ENCODE results near the gene HIVEP3. TPM values are rescaled to one million over a fixed set of nuclear protein-coding genes. Genes with fewer than 3 reads are reported as not detected.

The HIVEP3 gene
- total RNA-seq, 1 donor from 2014 or later: 21.5 TPM

DNA sequence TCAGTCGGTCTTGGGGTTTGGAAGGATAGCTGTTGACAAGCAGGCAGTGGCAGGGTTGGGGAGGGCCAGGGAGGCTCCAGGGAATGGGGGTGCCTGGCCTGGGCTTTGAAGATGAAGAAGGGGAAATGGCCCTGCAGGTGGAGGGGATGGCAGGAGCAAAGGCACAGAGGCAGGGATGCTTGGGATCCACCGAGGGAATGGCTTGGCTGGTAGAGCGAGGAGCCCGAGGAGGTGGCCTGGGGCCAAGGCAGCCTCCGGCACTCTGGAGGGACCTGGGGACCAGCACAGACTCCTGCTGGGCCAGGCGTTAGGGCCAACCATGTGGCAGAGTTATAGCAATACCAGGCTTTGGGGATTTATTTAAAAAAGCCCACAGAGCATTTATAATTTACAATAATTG, 371.4 kb downstream of the HIVEP3 start:
- DNase-seq: no peak

DNA sequence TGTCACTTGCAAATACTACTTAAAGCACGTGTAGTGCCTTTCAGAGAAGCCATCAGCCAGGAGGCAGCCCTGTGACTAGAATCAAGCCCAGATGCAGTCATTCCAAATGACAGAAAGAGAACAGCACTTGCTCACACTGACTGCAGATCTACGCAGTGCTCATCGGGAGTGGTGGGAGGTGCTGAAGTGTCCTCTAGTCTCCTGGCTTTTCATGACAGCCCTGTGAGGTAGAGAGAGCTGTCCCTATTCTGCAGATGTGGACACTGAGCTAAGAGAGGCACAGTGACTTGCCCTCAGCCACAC, 371.9 kb downstream of the HIVEP3 start:
- DNase-seq: no peak

DNA sequence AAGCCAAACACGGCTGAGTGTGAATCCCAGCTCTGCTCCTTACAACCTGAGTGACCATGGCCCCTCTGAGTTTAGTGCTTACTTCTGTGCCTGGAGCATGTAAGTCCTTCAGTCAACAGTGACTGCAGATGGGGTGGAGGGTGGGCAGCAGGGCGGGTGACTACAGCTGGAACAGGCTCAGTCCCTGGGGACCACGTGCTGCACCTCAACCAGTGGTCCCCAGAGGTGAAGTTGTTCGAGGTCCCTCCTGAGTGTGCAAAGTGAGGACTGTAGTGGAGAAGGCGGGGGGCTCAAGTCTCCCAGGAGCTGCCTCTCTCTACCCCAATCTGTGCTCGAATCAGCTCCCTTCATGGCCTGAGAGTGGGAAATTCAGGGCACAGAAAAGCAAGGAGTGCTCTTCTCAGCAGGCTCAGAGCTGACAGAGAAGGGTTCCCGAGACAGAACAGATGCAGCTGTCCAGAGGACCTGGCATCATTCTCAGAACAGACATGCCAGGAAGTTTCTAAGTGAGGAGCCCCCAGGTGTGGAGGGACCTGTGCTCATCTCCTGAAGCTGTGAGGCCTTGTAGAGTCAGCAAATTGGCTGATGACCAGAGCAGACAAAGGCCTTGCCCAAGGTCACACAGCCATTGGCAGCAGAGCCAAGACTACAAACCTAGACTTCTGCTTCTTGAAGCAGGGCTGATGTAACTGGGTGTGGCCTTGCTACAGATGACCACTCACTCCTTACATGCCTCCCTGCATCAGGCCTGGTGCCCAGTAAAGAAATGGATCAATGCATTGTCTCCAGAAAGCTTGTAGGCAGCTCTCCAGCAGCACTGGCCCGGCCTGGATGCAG, 372.5 kb downstream of the HIVEP3 start:
- no peak for DNase-seq

- DNase-seq: no peak
Measured at GRCh38 chr1:41542196-41542930, 376.4 kb downstream of the HIVEP3 start.

DNA sequence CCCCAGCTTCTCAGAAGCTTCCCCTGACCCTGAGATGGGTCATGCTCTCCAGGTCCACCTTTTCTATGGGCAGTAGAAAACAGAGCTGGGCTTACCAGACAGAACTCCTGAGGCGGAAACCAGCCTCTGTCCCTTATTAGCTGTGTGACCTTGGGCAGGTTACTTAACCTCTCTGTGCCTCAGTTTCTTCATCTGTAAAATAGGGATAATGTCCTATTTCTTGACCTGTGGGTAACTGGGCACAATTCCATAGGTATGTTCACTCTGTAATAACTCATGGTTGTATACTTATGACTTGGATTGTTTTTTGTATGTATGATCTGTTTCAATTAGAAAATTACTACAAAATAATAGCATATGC, 377.1 kb downstream of the HIVEP3 start:
- no peak for DNase-seq

DNA sequence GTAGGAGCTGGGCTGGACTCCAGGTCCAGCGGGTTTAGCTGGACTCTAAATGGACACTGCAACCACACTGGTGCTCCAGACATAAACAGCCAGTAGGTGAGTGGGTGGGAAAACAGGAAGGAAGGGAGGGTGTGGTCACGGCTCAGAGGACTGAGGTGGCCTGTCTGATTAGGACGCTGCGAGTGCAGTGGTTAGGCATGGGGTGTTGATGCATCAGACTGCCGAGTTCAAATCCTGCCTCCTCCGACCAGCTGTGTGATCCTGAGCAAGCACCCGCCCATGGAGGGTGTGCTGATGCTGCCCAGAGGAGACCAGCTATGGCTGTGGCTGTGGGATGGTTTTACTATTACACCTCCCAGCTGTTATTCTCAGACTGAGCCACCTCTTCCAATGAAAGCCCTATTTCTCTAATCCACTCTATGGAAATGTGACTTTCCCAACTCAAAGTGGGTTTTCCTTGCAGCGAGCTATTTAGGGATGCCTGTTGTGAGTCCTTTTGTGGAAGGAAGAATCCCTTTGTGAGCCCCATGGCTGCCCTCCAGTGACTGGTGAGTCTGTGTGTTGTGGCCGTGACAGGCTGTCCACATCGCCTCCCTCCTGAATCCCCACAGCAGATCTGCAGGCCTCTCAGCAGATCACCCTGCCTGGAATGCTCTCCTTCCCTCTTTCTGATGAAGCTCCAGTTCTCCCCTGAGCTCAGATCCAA, 377.7 kb downstream of the HIVEP3 start:
- no peak for DNase-seq

GRCh38 chr1:41539999-41540398, 378.7 kb downstream of the HIVEP3 start:
- DNase-seq: no peak

DNA sequence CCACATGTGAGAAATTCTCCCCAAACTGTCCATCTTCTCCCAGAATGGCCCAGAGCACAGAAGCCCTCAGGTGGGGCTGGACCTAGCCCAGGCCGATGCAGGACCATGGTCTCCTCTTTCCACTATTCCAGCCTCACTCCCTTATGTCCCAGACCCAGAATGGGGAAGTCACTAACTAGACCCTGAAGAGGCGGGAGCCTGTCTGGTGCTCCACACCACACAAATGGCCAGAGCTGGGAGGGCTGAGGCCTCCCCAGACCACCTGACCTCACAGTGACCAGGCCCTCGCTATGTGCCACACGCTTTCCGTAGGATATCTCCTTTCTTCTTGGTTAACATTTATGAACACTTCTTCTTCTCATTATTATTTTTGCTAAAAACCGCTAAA, 379.3 kb downstream of the HIVEP3 start:
- DNase-seq: no peak

DNA sequence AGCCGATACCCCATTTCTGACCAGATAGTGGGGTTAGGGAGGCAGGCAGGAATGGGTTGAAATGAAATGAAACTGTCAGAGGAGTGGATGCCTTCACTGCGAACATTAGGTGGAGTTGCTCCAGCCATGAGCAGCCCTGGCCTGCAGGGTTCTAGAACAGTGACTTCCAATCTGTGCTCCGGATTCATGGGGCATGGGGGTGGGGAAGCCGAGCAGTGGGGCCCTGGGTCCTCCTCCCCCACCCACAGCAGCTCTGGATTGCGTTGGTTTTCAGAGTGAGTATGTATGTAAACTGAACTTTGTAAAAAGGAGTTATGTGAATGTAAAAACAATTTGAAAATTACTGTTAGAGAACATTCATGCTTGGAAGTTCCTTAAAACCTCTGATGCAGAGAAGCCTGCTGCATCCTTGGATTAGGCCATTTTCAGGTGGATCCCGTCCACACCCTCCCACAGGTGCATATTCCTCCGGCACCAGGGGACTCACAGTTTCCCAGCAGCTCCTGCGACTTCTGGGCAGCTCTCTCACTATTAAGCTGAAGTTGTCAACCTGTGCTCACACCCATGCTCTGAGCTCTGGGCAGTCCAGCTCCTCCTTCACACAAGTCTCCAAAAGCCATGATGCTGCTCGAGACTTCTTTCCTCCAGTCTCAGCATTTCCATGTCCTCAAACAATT, 379.8 kb downstream of the HIVEP3 start:
- no peak for DNase-seq

DNA sequence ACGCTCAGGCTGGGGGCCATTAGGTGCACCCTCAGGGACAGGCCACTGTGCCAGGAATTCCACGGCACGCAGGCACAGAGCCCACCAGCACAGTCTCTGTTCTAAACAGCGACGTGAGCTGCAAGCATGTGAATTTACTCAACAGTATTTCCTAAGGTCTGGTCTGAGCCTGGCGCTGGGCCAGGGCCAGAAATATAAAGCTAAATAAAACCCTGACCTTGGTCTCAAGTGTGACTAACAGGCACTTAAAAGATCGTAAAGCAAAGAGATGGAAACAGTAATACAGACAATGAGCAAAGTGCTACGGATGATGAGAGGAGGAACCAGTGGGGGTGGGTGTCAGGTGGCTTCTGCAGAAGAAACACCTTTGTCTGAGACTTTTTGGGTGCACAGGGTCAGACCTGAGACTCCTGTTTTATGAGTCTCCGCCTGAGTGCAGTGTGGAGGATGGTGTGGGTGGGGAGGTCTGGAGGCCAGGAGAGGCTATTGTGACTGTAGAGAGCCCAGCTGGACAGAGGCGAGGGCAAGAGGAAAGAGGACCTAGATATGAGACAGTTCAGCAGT, 380.9 kb downstream of the HIVEP3 start:
- no peak for DNase-seq

DNA sequence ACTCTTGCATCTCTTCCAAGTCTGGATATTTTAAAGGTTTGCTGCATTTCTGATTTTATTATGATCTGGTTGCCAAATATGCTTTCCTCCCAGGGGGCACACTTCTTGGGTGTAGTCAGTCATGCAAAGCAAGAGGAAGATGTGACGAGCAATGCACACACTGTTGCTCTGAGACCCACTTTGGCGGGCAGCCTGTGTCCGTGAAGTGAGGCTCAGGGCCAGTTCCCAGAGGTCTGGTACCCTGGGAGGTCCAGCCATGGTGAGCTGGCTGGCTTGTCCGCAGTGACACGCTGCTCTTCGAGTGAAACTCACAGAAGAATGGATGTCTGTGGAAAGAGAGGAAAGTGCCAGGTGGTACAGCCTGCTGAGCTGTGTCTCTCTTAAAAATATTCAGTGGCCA, 381.5 kb downstream of the HIVEP3 start:
- no peak for DNase-seq

GRCh38 chr1:41536361-41536802, 382.3 kb downstream of the HIVEP3 start:
- no peak for DNase-seq

GRCh38 chr1:41535716-41536115, 383.0 kb downstream of the HIVEP3 start:
- no peak for DNase-seq

GRCh38 chr1:41535276-41535675, 383.4 kb downstream of the HIVEP3 start:
- DNase-seq: no peak

GRCh38 chr1:41534181-41535076, 384.3 kb downstream of the HIVEP3 start:
- no peak for DNase-seq

DNA sequence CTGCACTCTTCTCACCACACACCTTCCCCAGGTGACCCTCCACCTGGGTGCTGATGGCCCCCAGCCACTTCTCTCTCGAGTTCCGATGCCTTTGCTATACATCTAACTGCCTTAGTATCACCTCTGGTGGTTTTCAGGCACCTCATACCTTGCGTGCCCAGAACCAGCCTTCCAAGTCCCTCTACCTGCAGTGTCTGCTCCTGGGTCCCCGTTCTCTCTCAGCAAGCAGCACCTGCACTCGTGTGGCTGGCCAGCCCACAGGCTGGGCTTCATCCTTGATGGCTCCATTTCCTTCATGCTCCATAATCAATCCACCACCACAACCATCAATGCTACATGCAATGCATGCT, 385.0 kb downstream of the HIVEP3 start:
- DNase-seq: no peak

DNA sequence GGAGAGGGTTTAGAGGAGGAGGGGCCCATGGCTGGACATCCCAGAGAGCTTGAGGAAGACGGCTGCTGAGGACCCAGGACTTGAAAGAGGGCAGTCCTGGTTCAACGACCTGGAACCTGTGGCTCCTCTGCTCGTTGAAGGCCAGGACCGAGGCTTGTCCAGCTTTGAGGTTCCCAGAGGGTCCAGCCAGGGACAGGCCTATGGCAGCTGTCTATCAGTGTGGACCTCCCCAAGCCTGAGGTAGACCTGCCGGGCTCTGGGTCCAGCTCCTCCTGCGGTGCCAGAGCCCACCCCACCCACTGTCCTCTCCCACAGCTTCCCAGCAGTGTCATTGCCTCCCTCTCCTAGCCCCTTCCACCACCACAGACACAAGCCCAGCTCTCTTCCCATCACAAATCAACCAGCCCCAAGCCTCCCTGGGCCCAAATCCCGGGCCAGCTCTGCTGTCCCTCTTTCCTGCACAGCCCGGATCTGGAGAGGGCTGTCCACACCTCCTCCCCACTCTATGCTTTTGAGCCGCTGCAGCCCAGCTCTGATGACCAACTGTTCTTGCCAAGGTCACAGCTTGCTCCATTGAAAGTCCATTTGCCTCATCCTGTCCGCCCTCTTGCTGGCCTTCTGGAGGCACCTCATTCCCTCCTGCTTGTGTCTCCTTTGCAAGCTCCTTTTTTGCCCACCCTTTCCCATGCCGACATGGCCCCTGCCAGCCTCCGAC, 385.5 kb downstream of the HIVEP3 start:
- DNase-seq: no peak

GRCh38 chr1:41532206-41532975, 386.3 kb downstream of the HIVEP3 start:
- DNase-seq: no peak

- DNase-seq: no peak
Measured at GRCh38 chr1:41530411-41530810, 388.3 kb downstream of the HIVEP3 start.

Measured in occipital lobe (tissue), 2 donors.